ENCODE data around the gene RNU6-7. TPM values are rescaled to one million over a fixed set of nuclear protein-coding genes. Genes with fewer than 3 reads are reported as not detected.

Gene RNU6-7
- total RNA-seq, 4 donors from 2014 or later: not detected

DNA sequence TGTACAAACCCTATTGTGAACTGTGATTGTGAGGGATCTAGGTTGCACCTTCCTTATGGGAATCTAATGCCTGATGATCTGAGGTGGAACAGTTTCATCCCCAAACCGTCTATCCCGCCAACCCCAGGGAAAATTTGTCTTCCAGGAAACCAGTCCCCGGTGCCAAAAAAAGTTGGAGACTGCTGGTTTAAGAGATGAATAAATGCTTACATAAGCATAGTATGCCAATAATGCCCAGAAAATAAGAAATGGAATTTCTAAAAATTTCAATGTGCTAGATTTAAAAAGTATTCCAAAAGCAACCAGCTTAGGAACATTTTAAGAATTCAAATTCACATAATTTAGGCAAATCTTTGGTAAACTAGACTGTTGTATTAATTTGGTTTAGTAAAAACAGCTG lies 6.6 kb downstream of the RNU6-7 start:
- no peak for DNase-seq (ENCODE audit: extremely low spot score)
- no peaks in the 10 kb centered on the region for H3K27me3 ChIP-seq
- H3K27ac ChIP-seq (replicated peaks in 1 of 4): no peak overlapping the region
- H3K9me3 ChIP-seq: no peaks in the 10 kb centered on the region
- peaks cover 0 to 11% (median 5%) of the 10 kb centered on the region in 4 donors for H3K4me1 ChIP-seq
- TF ChIP-seq, protein P1, sequence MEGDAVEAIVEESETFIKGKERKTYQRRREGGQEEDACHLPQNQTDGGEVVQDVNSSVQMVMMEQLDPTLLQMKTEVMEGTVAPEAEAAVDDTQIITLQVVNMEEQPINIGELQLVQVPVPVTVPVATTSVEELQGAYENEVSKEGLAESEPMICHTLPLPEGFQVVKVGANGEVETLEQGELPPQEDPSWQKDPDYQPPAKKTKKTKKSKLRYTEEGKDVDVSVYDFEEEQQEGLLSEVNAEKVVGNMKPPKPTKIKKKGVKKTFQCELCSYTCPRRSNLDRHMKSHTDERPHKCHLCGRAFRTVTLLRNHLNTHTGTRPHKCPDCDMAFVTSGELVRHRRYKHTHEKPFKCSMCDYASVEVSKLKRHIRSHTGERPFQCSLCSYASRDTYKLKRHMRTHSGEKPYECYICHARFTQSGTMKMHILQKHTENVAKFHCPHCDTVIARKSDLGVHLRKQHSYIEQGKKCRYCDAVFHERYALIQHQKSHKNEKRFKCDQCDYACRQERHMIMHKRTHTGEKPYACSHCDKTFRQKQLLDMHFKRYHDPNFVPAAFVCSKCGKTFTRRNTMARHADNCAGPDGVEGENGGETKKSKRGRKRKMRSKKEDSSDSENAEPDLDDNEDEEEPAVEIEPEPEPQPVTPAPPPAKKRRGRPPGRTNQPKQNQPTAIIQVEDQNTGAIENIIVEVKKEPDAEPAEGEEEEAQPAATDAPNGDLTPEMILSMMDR (IDR thresholded peaks at IDR 0.05): no peak
- TF ChIP-seq POLR2A (IDR thresholded peaks at IDR 0.05; ENCODE audit: low read depth) (no peak), POLR2AphosphoS5 (IDR thresholded peaks at IDR 0.05) (no peak), EP300 (IDR thresholded peaks at IDR 0.05) (no peak)
- no peaks in the 10 kb centered on the region for H3K36me3 ChIP-seq
- intact Hi-C loops (cut with DNase I): no loop called here
- 87% methylated on average over 3 of the region's 3 CpGs for WGBS
- no peak overlapping the region for H3K4me3 ChIP-seq

DNA sequence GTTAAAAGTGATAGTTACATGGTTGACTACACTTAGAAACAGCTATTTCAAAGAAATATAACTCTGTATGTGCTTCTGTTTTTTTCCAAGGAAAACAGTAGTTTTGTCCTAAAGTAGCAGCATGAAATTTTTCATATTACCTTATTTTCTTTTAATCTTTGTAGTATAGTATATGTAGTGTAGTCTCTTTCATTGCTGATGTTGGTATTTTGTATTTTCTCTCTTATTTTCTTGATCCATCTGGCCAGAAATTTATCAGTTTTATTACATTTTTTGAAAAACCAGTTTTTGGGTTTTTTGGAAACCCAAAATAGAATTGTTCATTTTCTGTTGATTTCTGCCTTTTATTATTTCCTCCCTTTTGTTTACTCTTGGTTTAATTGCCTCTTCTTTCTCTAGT lies 7.6 kb downstream of the RNU6-7 start:
- no peak for DNase-seq (ENCODE audit: extremely low spot score)
- peaks cover 0 to 2% (median under 1%) of the 10 kb centered on the region in 4 donors for H3K4me1 ChIP-seq
- intact Hi-C loops (cut with DNase I): no loop called here
- H3K27ac ChIP-seq (replicated peaks in 1 of 4): no peak overlapping the region
- H3K4me3 ChIP-seq: no peak overlapping the region
- no peaks in the 10 kb centered on the region for H3K36me3 ChIP-seq
- no peaks in the 10 kb centered on the region for H3K9me3 ChIP-seq
- TF ChIP-seq, protein P1 (IDR thresholded peaks at IDR 0.05): no peak
- TF ChIP-seq EP300 (IDR thresholded peaks at IDR 0.05): no peak
- no peak for TF ChIP-seq POLR2AphosphoS5 (IDR thresholded peaks at IDR 0.05)
- no peak for TF ChIP-seq POLR2A (IDR thresholded peaks at IDR 0.05; ENCODE audit: low read depth)
- no peaks in the 10 kb centered on the region for H3K27me3 ChIP-seq

DNA sequence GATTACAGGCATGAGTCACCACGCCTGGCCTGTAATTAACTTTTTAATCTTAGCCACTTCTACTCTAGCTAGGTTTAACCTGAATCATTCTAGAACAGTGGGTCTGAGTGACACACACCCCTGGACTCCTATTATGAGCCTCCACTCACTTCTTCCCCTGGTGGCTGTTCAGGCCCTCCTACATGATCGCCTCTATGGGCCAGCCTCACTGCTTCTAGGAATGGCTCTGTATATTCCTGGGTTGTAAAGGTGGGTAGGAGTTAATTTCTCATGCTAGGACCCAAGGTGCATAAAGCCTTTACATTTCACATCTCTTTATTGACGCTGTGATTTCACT lies 9.2 kb downstream of the RNU6-7 start:
- Histone ChIP-seq H3K36me3 (no peaks in the 10 kb centered on the region), H3K4me3 (no peak overlapping the region), H3K9me3 (no peaks in the 10 kb centered on the region), H3K4me1 (no peaks in the 10 kb centered on the region), H3K27ac (replicated peaks in 1 of 4) (no peak overlapping the region), H3K27me3 (no peaks in the 10 kb centered on the region)
- intact Hi-C loops (cut with DNase I): no loop called here
- WGBS: 96% methylated on average over 3 of the region's 3 CpGs
- TF ChIP-seq POLR2AphosphoS5 (IDR thresholded peaks at IDR 0.05) (no peak), EP300 (IDR thresholded peaks at IDR 0.05) (no peak), POLR2A (IDR thresholded peaks at IDR 0.05; ENCODE audit: low read depth) (no peak)
- TF ChIP-seq, protein P1 (IDR thresholded peaks at IDR 0.05): no peak
- DNase-seq (ENCODE audit: extremely low spot score): no peak

DNA sequence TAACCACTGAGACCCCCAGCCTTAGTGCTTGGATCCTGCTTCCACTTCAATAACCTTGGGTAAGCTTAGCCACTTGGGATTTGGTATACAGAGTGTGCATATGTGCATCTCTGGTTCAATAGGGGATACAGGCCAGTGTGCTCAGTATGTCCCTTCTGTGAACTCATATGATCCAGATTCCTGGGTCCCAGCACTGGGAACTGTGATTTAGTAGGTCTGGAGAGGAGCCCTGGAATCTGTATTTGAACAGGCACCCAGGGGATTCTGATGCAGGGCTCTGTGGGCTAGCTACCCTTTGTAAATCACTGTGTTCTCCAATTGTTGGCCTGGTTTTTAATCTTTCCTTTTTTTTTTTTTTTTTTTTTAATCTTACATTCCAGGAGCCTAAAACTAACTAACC lies 11.0 kb downstream of the RNU6-7 start:
- DNase-seq (ENCODE audit: extremely low spot score): no peak
- H3K27ac ChIP-seq (replicated peaks in 1 of 4): no peak overlapping the region
- intact Hi-C loops (cut with DNase I): no loop called here
- TF ChIP-seq, protein P1 (IDR thresholded peaks at IDR 0.05): no peak
- TF ChIP-seq POLR2A (IDR thresholded peaks at IDR 0.05; ENCODE audit: low read depth): no peak
- H3K36me3 ChIP-seq: no peaks in the 10 kb centered on the region
- H3K9me3 ChIP-seq: no peaks in the 10 kb centered on the region
- no peak overlapping the region for H3K4me3 ChIP-seq
- no peaks in the 10 kb centered on the region for H3K4me1 ChIP-seq
- H3K27me3 ChIP-seq: no peaks in the 10 kb centered on the region

DNA sequence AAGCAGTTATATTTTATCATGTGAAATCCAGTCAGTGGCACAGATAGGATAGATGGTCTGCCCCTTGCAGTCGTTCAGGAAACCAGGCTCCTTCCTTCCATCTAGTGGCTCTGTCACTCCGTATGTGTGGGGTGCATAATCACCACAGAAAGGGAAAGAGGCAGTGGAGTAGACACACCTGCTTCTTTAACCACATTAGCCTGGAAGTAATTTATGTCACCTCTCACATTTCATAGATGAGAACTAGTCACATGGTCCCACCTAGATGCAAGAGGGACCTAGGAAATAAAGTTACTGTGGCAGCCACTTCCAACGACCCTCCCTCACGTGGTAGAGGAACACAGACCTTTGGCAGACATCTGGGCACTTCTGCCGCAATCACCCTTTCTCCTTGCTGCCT lies 15.5 kb downstream of the RNU6-7 start:
- no peak for DNase-seq (ENCODE audit: extremely low spot score)
- Histone ChIP-seq H3K36me3 (no peaks in the 10 kb centered on the region), H3K9me3 (no peaks in the 10 kb centered on the region), H3K27me3 (no peaks in the 10 kb centered on the region), H3K4me3 (no peak overlapping the region), H3K4me1 (no peaks in the 10 kb centered on the region), H3K27ac (replicated peaks in 1 of 4) (no peak overlapping the region)
- intact Hi-C loops (cut with DNase I): no loop called here
- TF ChIP-seq POLR2AphosphoS5 (IDR thresholded peaks at IDR 0.05) (no peak), POLR2A (IDR thresholded peaks at IDR 0.05; ENCODE audit: low read depth) (no peak), EP300 (IDR thresholded peaks at IDR 0.05) (no peak)
- TF ChIP-seq, protein P1 (IDR thresholded peaks at IDR 0.05): no peak
- 53% methylated on average over 5 of the region's 5 CpGs for WGBS
